ENCODE results near the gene ADAM10. TPM values are rescaled to one million over a fixed set of nuclear protein-coding genes. Genes with fewer than 3 reads are reported as not detected.
"Not testable (repeated sequence)": the region's sequence is repeated elsewhere in the genome, so short reads cannot be mapped to it uniquely, and the experiment has no call there.

The ADAM10 gene
- total RNA-seq, 1 experiment from 2014 or later = 87.4 TPM

GRCh38 chr15:58622877-58623276, 126.6 kb downstream of the ADAM10 start:
- DNase-seq (ENCODE audit: extremely low read depth, low read depth) = no peak

GRCh38 chr15:58620268-58620667, 129.2 kb downstream of the ADAM10 start:
- DNase-seq (ENCODE audit: extremely low read depth, low read depth) = not testable (repeated sequence)

GRCh38 chr15:58616171-58616570, 133.3 kb downstream of the ADAM10 start:
- no peak for DNase-seq (ENCODE audit: extremely low read depth, low read depth)

- no peak for DNase-seq (ENCODE audit: extremely low read depth, low read depth)
Measured at GRCh38 chr15:58611731-58612676, 137.5 kb downstream of the ADAM10 start.

- no peak for DNase-seq (ENCODE audit: extremely low read depth, low read depth)
Measured at GRCh38 chr15:58608711-58609110, 140.8 kb downstream of the ADAM10 start.

GRCh38 chr15:58608129-58608590, 141.3 kb downstream of the ADAM10 start:
- no peak for DNase-seq (ENCODE audit: extremely low read depth, low read depth)

- DNase-seq (ENCODE audit: extremely low read depth, low read depth) = no peak
Measured at GRCh38 chr15:58606577-58607080, 142.9 kb downstream of the ADAM10 start.

GRCh38 chr15:58605931-58606530, 143.5 kb downstream of the ADAM10 start:
- DNase-seq (ENCODE audit: extremely low read depth, low read depth) = no peak

- no peak for DNase-seq (ENCODE audit: extremely low read depth, low read depth)
Measured at GRCh38 chr15:58604455-58604923, 145.0 kb downstream of the ADAM10 start.

GRCh38 chr15:58603927-58604326, 145.6 kb downstream of the ADAM10 start:
- DNase-seq (ENCODE audit: extremely low read depth, low read depth) = not testable (repeated sequence)

GRCh38 chr15:58602823-58603222, 146.7 kb downstream of the ADAM10 start:
- DNase-seq (ENCODE audit: extremely low read depth, low read depth) = no peak

GRCh38 chr15:58598829-58599210, 150.7 kb downstream of the ADAM10 start:
- no peak for DNase-seq (ENCODE audit: extremely low read depth, low read depth)

- no peak for DNase-seq (ENCODE audit: extremely low read depth, low read depth)
Measured at GRCh38 chr15:58597943-58598828, 151.3 kb downstream of the ADAM10 start.

GRCh38 chr15:58595516-58596263, 153.8 kb downstream of the ADAM10 start:
- DNase-seq (ENCODE audit: extremely low read depth, low read depth) = no peak

- DNase-seq (ENCODE audit: extremely low read depth, low read depth) = no peak
Measured at GRCh38 chr15:58594898-58595297, 154.6 kb downstream of the ADAM10 start.

GRCh38 chr15:58593870-58594269, 155.6 kb downstream of the ADAM10 start:
- no peak for DNase-seq (ENCODE audit: extremely low read depth, low read depth)

GRCh38 chr15:58590926-58591325, 158.6 kb downstream of the ADAM10 start:
- DNase-seq (ENCODE audit: extremely low read depth, low read depth) = no peak

- DNase-seq (ENCODE audit: extremely low read depth, low read depth) = no peak
Measured at GRCh38 chr15:58590236-58590635, 159.3 kb downstream of the ADAM10 start.

- DNase-seq (ENCODE audit: extremely low read depth, low read depth) = no peak
Measured at GRCh38 chr15:58589047-58589446, 160.5 kb downstream of the ADAM10 start.

- DNase-seq (ENCODE audit: extremely low read depth, low read depth) = no peak
Measured at GRCh38 chr15:58588096-58588495, 161.4 kb downstream of the ADAM10 start.

All from NCI-H460 (cell line).